Naive thymus-derived CD4-positive, alpha-beta T cell (primary cell): ENCODE measurements around the gene CRYGN. TPM values are rescaled to one million over a fixed set of nuclear protein-coding genes. Genes with fewer than 3 reads are reported as not detected.
A peak's percentile ranks its signal among the peaks of the same experiment; 100 is the strongest.

ENCODE experiments used
- ATAC-seq: fragments of 150-1000 bp; cut with Tn5 transposase; 2 replicates; pipeline ENCODE4 v1.10.0; 2021; ENCODE audit warnings: mild to moderate bottlenecking, moderate library complexity
- CTCF ChIA-PET: fragments of 350-600 bp; sonication (Branson Sonifier 250); formaldehyde crosslinking; loops from one replicate; lab custom pipeline; 2021; ENCODE audit warnings: antibody characterized with exemption; lab: Charles Lee
- POLR2A ChIA-PET: fragments of 350-600 bp; sonication (Branson Sonifier 250); formaldehyde crosslinking; loops from one replicate; lab custom pipeline; 2021; ENCODE audit warnings: antibody characterized with exemption, inconsistent platforms; lab: Charles Lee
- DNase-seq, 9 donors: peaks; one replicate each; pipeline versions ENCODE4 v3.0.0 to v3.0.0-alpha.2; 2020 to 2022; ENCODE audit warnings: mixed read lengths in 1 of 9
- H3K27ac ChIP-seq: one replicate; pipeline ENCODE4 v1.7.0; 2013; ENCODE audit warnings: mild to moderate bottlenecking, low read depth, low read length, moderate library complexity
- H3K27me3 ChIP-seq, 2 donors: one replicate each; pipeline ENCODE4 v1.7.0; 2013; ENCODE audit warnings: low read length in 2 of 2, mild to moderate bottlenecking in 2 of 2, moderate library complexity in 2 of 2; ENCODE audit not compliant: control insufficient read depth in 2 of 2, insufficient read depth in 2 of 2
- H3K36me3 ChIP-seq, 3 experiments: 1 replicate in 2 of 3; 2 replicates in 1 of 3; pipeline ENCODE4 v1.7.0; 2013; ENCODE audit warnings: low read length in 3 of 3, mild to moderate bottlenecking in 3 of 3, moderate library complexity in 1 of 3; ENCODE audit not compliant: insufficient read depth in 3 of 3, control insufficient read depth in 2 of 3
- H3K4me1 ChIP-seq, 2 donors: one replicate each; pipeline ENCODE4 v1.7.0; 2013; ENCODE audit warnings: low read length in 2 of 2, mild to moderate bottlenecking in 2 of 2, moderate library complexity in 1 of 2; ENCODE audit not compliant: control insufficient read depth in 2 of 2, insufficient read depth in 2 of 2
- H3K4me3 ChIP-seq: 2 replicates; pipeline ENCODE4 v1.7.0; 2013; ENCODE audit warnings: mild to moderate bottlenecking, low read length
- H3K9me3 ChIP-seq, 3 experiments: 1 replicate in 2 of 3; 2 replicates in 1 of 3; pipeline ENCODE4 v1.7.0; 2013; ENCODE audit warnings: low read length in 3 of 3; ENCODE audit not compliant: control insufficient read depth in 2 of 3
- H3K27ac Mint-ChIP-seq, 9 donors: one replicate each; pipeline ENCODE4 v1.8.0; 2020 to 2022; ENCODE audit warnings: mixed read lengths in 9 of 9, mild to moderate bottlenecking in 8 of 9, moderate library complexity in 5 of 9, inconsistent platforms in 2 of 9
- H3K27me3 Mint-ChIP-seq, 5 donors: one replicate each; pipeline ENCODE4 v1.8.0; 2021 to 2022; ENCODE audit warnings: mixed read lengths in 5 of 5, mild to moderate bottlenecking in 1 of 5
- H3K36me3 Mint-ChIP-seq, 5 donors: one replicate each; pipeline ENCODE4 v1.8.0; 2020 to 2022; ENCODE audit warnings: mixed read lengths in 5 of 5, mild to moderate bottlenecking in 3 of 5, inconsistent platforms in 1 of 5
- H3K4me1 Mint-ChIP-seq, 7 donors: one replicate each; pipeline ENCODE4 v1.8.0; 2020 to 2022; ENCODE audit warnings: mixed read lengths in 7 of 7, mild to moderate bottlenecking in 3 of 7, inconsistent platforms in 1 of 7
- H3K4me3 Mint-ChIP-seq, 10 donors: one replicate each; pipeline ENCODE4 v1.8.0; 2020 to 2022; ENCODE audit warnings: mild to moderate bottlenecking in 10 of 10, mixed read lengths in 10 of 10, moderate library complexity in 6 of 10, inconsistent platforms in 2 of 10
- H3K9me3 Mint-ChIP-seq, 11 donors: one replicate each; pipeline ENCODE4 v1.8.0; 2020 to 2022; ENCODE audit warnings: mixed read lengths in 11 of 11, mild to moderate bottlenecking in 4 of 11, inconsistent platforms in 1 of 11, moderate library complexity in 1 of 11
- intact Hi-C, 2 donors: fragments of 100-400 bp; cut with micrococcal nuclease; formaldehyde crosslinking; loops; one replicate each; pipeline ENCODE4 v1.15.1; 2023
- polyA plus RNA-seq, 2 donors: library from polyadenylated mRNA; unstranded; fragments of 300-500 nt; fragmentation: Illumina TruSeq; gene quantifications; one replicate each; pipeline ENCODE4 v1.2.3, GENCODE V29; 2021
- total RNA-seq, 6 experiments: library from RNA in 5 of 6; stranded (reverse) in 5 of 6; gene quantifications; 1 replicate in 5 of 6; 2 replicates in 1 of 6; pipeline ENCODE4 v1.2.3 and lab custom pipeline; 2021 to 2026

Gene CRYGN
- total and polyA plus RNA-seq, 7 experiments from 2014 or later, result 0.33 to 1.1 (median 0.48) TPM; not detected in 2

GRCh38 chr7:151396328-151396970 lies 43.5 kb downstream of the CRYGN start:
- CTCF ChIA-PET, result interaction anchor here (0.6 kb wide), 1 partner anchor 55 kb away, joined by 3 read pairs; no protein-coding TSS in a partner anchor
- peak overlapping the region in 2 of 9 donors; percentile 8 to 50 for H3K27ac Mint-ChIP-seq
- intact Hi-C loops, result no loop called here

GRCh38 chr7:151395036-151395367 lies 44.9 kb downstream of the CRYGN start:
- no peak overlapping the region for H3K27ac ChIP-seq
- DNase-seq (no peak), ATAC-seq (no peak)
- H3K27ac Mint-ChIP-seq, result peak overlapping the region in 2 of 9 donors; percentile 18 to 21
- ChIA-PET CTCF (no interaction called here), POLR2A (interaction anchor here (1.5 kb wide), 1 partner anchor 45 kb away, joined by 5 read pairs; the partner anchor contains the start of gene CRYGN)
- no peaks in the 10 kb centered on the region for H3K36me3 ChIP-seq
- H3K27me3 ChIP-seq, result no peaks in the 10 kb centered on the region
- no peak overlapping the region for H3K4me3 ChIP-seq
- H3K9me3 ChIP-seq, result peaks cover 0 to 8% (median 0%) of the 10 kb centered on the region in 3 experiments
- peaks cover 0 to 6% (median under 1%) of the 10 kb centered on the region in 5 donors for H3K27me3 Mint-ChIP-seq
- intact Hi-C loops, result no loop called here
- no peaks in the 10 kb centered on the region for H3K4me1 ChIP-seq
- H3K4me1 Mint-ChIP-seq, result peaks cover 0 to 16% (median 9%) of the 10 kb centered on the region in 7 donors
- H3K4me3 Mint-ChIP-seq, result no peak overlapping the region
- H3K36me3 Mint-ChIP-seq, result no peaks in the 10 kb centered on the region
- H3K9me3 Mint-ChIP-seq, result peaks cover 0 to 6% (median 0%) of the 10 kb centered on the region in 11 donors

More at GRCh38 chr7:151396328-151396970, 43.5 kb downstream of the CRYGN start:
- H3K36me3 ChIP-seq, result no peaks in the 10 kb centered on the region
- H3K36me3 Mint-ChIP-seq, result no peaks in the 10 kb centered on the region
- no peaks in the 10 kb centered on the region for H3K4me1 ChIP-seq
- H3K4me3 ChIP-seq, result no peak overlapping the region
- ATAC-seq (no peak), DNase-seq (no peak)
- no peak overlapping the region for H3K4me3 Mint-ChIP-seq
- H3K27ac ChIP-seq, result no peak overlapping the region
- POLR2A ChIA-PET, result interaction anchor here (0.6 to 1.5 kb wide), 2 partner anchors 44 to 1060 kb away, joined by 3 to 5 read pairs; partner anchors contain the start of gene CRYGN
- peaks cover 0 to 6% (median 0%) of the 10 kb centered on the region in 11 donors for H3K9me3 Mint-ChIP-seq
- H3K27me3 ChIP-seq, result no peaks in the 10 kb centered on the region
- H3K27me3 Mint-ChIP-seq, result no peaks in the 10 kb centered on the region
- H3K4me1 Mint-ChIP-seq, result peaks cover 0 to 11% (median 4%) of the 10 kb centered on the region in 7 donors
- H3K9me3 ChIP-seq, result peaks cover 0 to 8% (median 0%) of the 10 kb centered on the region in 3 experiments

GRCh38 chr7:151394076-151395035 lies 45.6 kb downstream of the CRYGN start:
- Histone ChIP-seq H3K4me1 (no peaks in the 10 kb centered on the region), H3K4me3 (no peak overlapping the region), H3K36me3 (no peaks in the 10 kb centered on the region), H3K9me3 (peaks cover 0 to 8% (median 0%) of the 10 kb centered on the region in 3 experiments), H3K27ac (no peak overlapping the region), H3K27me3 (no peaks in the 10 kb centered on the region)
- Mint-ChIP-seq H3K36me3 (no peaks in the 10 kb centered on the region), H3K27me3 (peaks cover 0 to 6% (median 4%) of the 10 kb centered on the region in 5 donors), H3K4me3 (no peak overlapping the region), H3K4me1 (peaks cover 0 to 16% (median 11%) of the 10 kb centered on the region in 7 donors), H3K9me3 (peaks cover 0 to 6% (median 0%) of the 10 kb centered on the region in 11 donors), H3K27ac (no peak overlapping the region)
- DNase-seq, result no peak
- intact Hi-C loops, result no loop called here
- no peak for ATAC-seq
- ChIA-PET CTCF (interaction anchor here (0.7 kb wide), 1 partner anchor 45 kb away, joined by 3 read pairs; no protein-coding TSS in a partner anchor), POLR2A (interaction anchor here (0.6 kb wide), 1 partner anchor 1368 kb away, joined by 3 read pairs; no protein-coding TSS in a partner anchor)

- no peaks in the 10 kb centered on the region for H3K36me3 Mint-ChIP-seq
- H3K4me3 ChIP-seq, result no peak overlapping the region
- peaks cover 0 to 13% (median 11%) of the 10 kb centered on the region in 7 donors for H3K4me1 Mint-ChIP-seq
- no peak overlapping the region for H3K4me3 Mint-ChIP-seq
- intact Hi-C loops, result no loop called here
- CTCF ChIA-PET, result interaction anchor here (0.7 kb wide), 1 partner anchor 46 kb away, joined by 3 read pairs; no protein-coding TSS in a partner anchor
- POLR2A ChIA-PET, result interaction anchor here (1.1 kb wide), 1 partner anchor 11 kb away, joined by 3 read pairs; no protein-coding TSS in a partner anchor
- H3K27me3 ChIP-seq, result no peaks in the 10 kb centered on the region
- H3K4me1 ChIP-seq, result no peaks in the 10 kb centered on the region
- peaks cover 0 to 4% (median 0%) of the 10 kb centered on the region in 11 donors for H3K9me3 Mint-ChIP-seq
- H3K27ac ChIP-seq, result no peak overlapping the region
- H3K36me3 ChIP-seq, result no peaks in the 10 kb centered on the region
- H3K27me3 Mint-ChIP-seq, result peaks cover 0 to 8% (median 4%) of the 10 kb centered on the region in 5 donors
- H3K27ac Mint-ChIP-seq, result no peak overlapping the region
- DNase-seq (no peak), ATAC-seq (no peak)
- H3K9me3 ChIP-seq, result peaks cover 0 to 8% (median 0%) of the 10 kb centered on the region in 3 experiments
Measured at GRCh38 chr7:151393031-151393977, 46.6 kb downstream of the CRYGN start.

- CTCF ChIA-PET, result no interaction called here
- POLR2A ChIA-PET, result interaction anchor here (1.1 kb wide), 1 partner anchor 10 kb away, joined by 3 read pairs; no protein-coding TSS in a partner anchor
- intact Hi-C loops, result no loop called here
- ATAC-seq, result no peak
- Mint-ChIP-seq H3K4me1 (peaks cover 0 to 13% (median 6%) of the 10 kb centered on the region in 7 donors), H3K27me3 (peaks cover 0 to 8% (median 4%) of the 10 kb centered on the region in 5 donors), H3K27ac (peak overlapping the region in 1 of 9 donors; percentile 76), H3K9me3 (peaks cover 0 to 3% (median 0%) of the 10 kb centered on the region in 11 donors), H3K4me3 (no peak overlapping the region), H3K36me3 (no peaks in the 10 kb centered on the region)
- H3K27ac ChIP-seq, result no peak overlapping the region
- peaks cover 0 to 4% (median 0%) of the 10 kb centered on the region in 3 experiments for H3K9me3 ChIP-seq
- no peak overlapping the region for H3K4me3 ChIP-seq
- DNase-seq, result no peak
- H3K4me1 ChIP-seq, result no peaks in the 10 kb centered on the region
- H3K36me3 ChIP-seq, result no peaks in the 10 kb centered on the region
- H3K27me3 ChIP-seq, result no peaks in the 10 kb centered on the region
Measured at GRCh38 chr7:151392426-151392825, 47.5 kb downstream of the CRYGN start.
